H1 (cell line): ENCODE results near the gene CSNK2A3. TPM values are rescaled to one million over a fixed set of nuclear protein-coding genes. Genes with fewer than 3 reads are reported as not detected.

Experiments used
- CHD1 ChIP-seq: IDR thresholded peaks from 2 replicates; pipeline ENCODE4 v1.6.1; 2012; ENCODE audit warnings: low read depth, low read length, improper control_type of control experiment
- RBBP5 ChIP-seq: IDR thresholded peaks from 2 replicates; pipeline ENCODE4 v1.7.1; 2012; ENCODE audit warnings: low read depth, mild to moderate bottlenecking, inconsistent platforms, low read length, moderate library complexity, borderline replicate concordance
- SIX5 ChIP-seq: IDR thresholded peaks from 2 replicates; pipeline ENCODE4 v1.6.1; 2011; ENCODE audit warnings: mild to moderate bottlenecking, low read depth, low read length
- polyA plus RNA-seq, 7 experiments: library from polyadenylated mRNA; depleted of rRNA in 3 of 7; stranded (reverse) in 5 of 7; unstranded in 2 of 7; fragments of >200 nt in 5 of 7; fragments of 200-250 nt in 2 of 7; gene quantifications; 1 replicate in 5 of 7; 2 replicates in 1 of 7; 4 replicates in 1 of 7; pipeline versions ENCODE4 v1.2.1 to v1.2.3, GENCODE V29; 2011 to 2013; ENCODE audit warnings: missing spikeins in 2 of 7, mixed read lengths in 2 of 7
- total RNA-seq: library from RNA; stranded (reverse); fragmentation: NEBNext Ultra II Directional; extraction: Animal tissue kit (Norgen Biotek cat#: 25700); gene quantifications from 2 replicates; pipeline ENCODE4 v1.2.1, GENCODE V29; 2021

The CSNK2A3 gene
- total and polyA plus RNA-seq, 2 of the 8 experiments (the other 6 are each of a cell fraction or from before 2014, with no cell fraction given) = 0.69 to 1.0 TPM

DNA sequence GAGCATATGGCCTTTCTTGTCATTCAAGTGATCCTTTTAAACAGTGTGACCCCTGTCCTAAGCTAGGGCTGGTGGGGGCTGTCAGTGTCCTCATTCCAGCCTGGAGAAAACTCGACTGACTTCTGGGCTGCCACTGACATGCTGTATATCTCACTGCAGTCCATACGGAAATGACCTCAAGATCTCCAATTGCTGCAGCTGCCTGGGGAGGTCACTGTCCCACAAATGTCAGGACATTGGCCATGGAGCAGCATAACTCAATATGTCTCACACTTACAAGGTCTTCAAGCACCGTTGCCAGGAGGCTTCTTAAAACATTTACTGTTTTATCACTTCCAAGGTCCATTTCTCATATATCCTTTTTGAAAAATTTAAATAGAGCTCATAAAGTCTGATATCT, 27.8 kb upstream of the CSNK2A3 start (continued):
- TF ChIP-seq SIX5 = no peak
- TF ChIP-seq RBBP5 = no peak
- TF ChIP-seq CHD1 = no peak
